Measurements from ENCODE around the gene SAMD9.
"Not testable (repeated sequence)": the region's sequence is repeated elsewhere in the genome, so short reads cannot be mapped to it uniquely, and the experiment has no call there.

Gene SAMD9

GRCh38 chr7:93117852-93118530 lies at the start of gene SAMD9:
Gene SAMD9, minus strand, starts transcription at chr7:93117979. Its CDS starts 11,882 bp downstream, at chr7:93106097.
- DNase-seq: peak; percentile 33

- no peak for DNase-seq
Observed at GRCh38 chr7:93165447-93165846, 47.7 kb upstream of the SAMD9 start.

- no peak for DNase-seq
Observed at GRCh38 chr7:93164766-93165165, 47.0 kb upstream of the SAMD9 start.

- no peak for DNase-seq
Observed at GRCh38 chr7:93161181-93161762, 43.5 kb upstream of the SAMD9 start.

GRCh38 chr7:93160410-93160809 lies 42.6 kb upstream of the SAMD9 start:
- no peak for DNase-seq

GRCh38 chr7:93159490-93159889 lies 41.7 kb upstream of the SAMD9 start:
- DNase-seq: no peak

GRCh38 chr7:93156884-93157283 lies 39.1 kb upstream of the SAMD9 start:
- no peak for DNase-seq

- no peak for DNase-seq
Observed at GRCh38 chr7:93150200-93150835, 32.5 kb upstream of the SAMD9 start.

GRCh38 chr7:93148727-93149126 lies 30.9 kb upstream of the SAMD9 start:
- no peak for DNase-seq

- no peak for DNase-seq
Observed at GRCh38 chr7:93148144-93148543, 30.4 kb upstream of the SAMD9 start, which contains the start of gene SAMD9L. Gene SAMD9L, minus strand, starts transcription at chr7:93148385. Its CDS starts 12,414 bp downstream, at chr7:93135971.

GRCh38 chr7:93147363-93147762 lies 29.6 kb upstream of the SAMD9 start:
- no peak for DNase-seq

GRCh38 chr7:93146472-93147141 lies 28.8 kb upstream of the SAMD9 start:
- no peak for DNase-seq

- DNase-seq: no peak
Observed at GRCh38 chr7:93146036-93146435, 28.3 kb upstream of the SAMD9 start.

- no peak for DNase-seq
Observed at GRCh38 chr7:93145354-93145753, 27.6 kb upstream of the SAMD9 start.

- no peak for DNase-seq
Observed at GRCh38 chr7:93142127-93142526, 24.3 kb upstream of the SAMD9 start.

- no peak for DNase-seq
Observed at GRCh38 chr7:93140582-93141191, 22.9 kb upstream of the SAMD9 start.

GRCh38 chr7:93138576-93138975 lies 20.8 kb upstream of the SAMD9 start:
- DNase-seq: no peak

GRCh38 chr7:93133005-93133404 lies 15.2 kb upstream of the SAMD9 start:
- DNase-seq: no peak

- no peak for DNase-seq
Observed at GRCh38 chr7:93132216-93132615, 14.4 kb upstream of the SAMD9 start.

- DNase-seq: not testable (repeated sequence)
Observed at GRCh38 chr7:93126954-93127353, 9.2 kb upstream of the SAMD9 start.

- DNase-seq: not testable (repeated sequence)
Observed at GRCh38 chr7:93123532-93123931, 5.8 kb upstream of the SAMD9 start.

GRCh38 chr7:93120592-93121549 lies 3.1 kb upstream of the SAMD9 start:
- no peak for DNase-seq

All from SHP77 treated with DMSO at 0.1 percent for 48 hours (cell line).